Activated naive CD4-positive, alpha-beta T cell treated with Interleukin-2 at 50 U/mL for 16 hours (primary cell): ENCODE results near the gene CLDN9.

Experiments used
- DNase-seq: peaks from one replicate; pipeline ENCODE4 v3.0.0-alpha.2; 2020

The CLDN9 gene

DNA sequence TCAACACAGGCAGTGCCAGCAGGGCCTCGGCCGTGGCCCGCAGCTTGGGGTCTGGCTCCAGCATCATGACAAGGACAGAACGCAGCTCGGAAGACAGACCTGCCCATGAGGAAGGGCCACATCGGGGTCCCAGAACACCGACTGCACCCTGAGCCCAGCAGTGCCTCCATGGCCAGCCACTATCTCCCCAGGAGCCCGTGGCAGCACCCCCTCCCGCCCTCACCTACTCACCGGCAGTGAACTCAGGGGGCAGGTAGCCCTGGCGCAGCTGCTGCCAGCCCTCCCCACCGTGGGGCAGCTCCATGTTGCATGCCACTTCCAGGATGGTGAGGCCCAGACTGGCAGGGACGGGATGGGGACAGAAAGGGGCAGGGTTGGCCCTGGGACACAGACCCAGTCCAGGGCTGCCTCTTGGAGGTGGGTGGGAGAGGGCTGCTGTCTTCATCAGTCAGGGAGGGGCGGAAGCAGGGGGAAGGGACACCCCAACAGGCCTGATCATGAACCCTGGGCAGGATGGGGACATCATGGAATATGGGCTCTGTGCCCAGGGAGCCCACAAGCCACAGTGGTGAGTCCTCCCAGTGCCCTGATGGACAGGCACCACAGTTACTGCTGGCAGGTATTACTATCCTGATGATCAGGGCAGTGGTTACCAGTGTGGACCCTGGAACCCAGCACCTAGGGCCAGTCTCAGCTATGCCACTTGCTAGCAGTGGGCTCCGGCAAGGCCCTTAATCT lies 38.2 kb upstream of the CLDN9 start:
- no peak for DNase-seq

DNA sequence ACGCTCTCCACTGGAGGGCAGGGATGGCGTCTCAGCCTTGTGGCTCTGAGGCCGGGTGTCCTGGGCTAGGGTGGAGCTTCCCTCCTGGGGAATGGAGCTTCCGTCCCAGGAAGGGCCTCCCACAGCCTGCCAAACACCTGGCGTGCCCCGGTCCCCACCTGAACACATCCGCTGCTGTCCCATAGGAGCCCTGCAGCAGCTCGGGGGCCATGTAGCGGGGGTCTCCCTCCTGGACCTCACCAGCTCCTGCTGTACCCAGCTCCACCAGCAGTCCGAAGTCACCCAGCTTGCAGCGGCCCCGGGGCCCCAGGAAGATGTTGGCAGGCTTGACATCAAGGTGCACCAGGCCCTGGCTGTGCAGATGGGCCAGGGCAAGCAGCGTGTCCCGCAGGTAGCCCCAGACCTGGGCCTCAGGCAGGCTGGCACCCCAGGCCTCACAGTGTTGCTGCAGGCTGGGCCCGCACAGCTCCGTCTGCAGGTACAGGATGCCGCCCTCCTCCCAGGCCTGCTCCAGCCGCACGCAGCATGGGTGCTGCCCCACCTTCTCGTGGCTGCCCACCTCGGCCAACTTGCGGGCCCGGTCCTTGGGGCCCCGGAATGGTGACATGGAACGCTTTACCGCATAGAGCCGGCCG lies 37.4 kb upstream of the CLDN9 start:
- no peak for DNase-seq

DNA sequence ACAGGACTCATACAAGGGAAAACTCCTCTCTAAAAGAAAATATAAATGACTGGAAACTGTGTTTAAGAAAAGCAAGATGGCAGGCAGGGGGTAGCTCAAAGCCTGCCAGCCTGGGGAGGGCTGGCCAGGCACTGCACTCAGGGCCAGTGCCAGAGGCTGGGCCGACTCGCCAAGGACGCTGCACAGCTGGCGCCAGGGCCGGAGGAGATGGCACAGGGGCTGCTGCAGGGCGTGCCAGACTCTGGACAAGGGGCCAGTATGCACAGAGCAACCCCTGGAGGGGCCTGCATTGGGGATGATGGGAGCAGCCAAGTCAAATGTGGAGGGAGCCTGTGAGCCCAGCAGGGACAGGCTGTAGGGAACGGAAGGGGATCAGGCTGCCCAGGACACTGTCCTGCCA lies 36.5 kb upstream of the CLDN9 start:
- no peak for DNase-seq

DNA sequence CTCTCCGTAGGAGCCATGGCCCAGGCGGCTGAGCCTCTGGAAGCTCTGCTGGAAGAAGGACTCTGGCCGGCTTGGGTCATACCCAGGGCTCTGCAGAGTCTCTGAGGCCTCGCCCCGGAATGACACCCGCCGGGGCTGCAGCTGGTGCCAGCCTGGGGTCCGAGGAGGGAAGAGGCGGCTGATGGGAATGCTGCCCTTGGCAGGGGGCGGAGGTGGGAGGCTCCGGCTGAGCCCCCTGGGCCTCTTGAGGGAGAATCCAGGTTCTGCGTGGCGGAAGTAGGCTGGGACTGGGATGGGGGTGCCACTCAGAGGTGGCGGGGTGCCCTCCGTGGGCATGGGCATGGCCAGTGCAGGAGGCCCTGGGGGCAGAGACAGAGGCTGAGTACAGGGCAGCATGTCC lies 36.0 kb upstream of the CLDN9 start:
- DNase-seq = no peak

DNA sequence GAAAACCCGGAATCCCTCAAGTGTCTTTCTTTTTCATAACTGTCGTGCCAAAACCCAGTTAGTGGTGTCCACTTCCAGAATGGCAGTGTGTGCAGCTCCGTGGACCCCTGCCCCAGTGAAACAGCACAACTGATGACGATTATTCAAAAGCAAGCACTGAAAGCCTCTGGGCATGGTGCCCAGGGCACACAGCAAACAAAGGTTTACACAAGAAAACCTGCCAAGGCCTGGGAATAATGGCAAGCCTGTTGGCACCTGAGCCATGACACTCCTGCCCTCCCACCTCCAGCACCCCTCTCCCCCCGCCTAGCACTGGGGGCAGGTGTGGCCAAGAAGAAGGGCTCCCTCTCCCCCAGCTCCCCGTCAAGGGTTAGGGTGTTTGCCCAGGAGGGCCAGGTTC lies 35.3 kb upstream of the CLDN9 start:
- no peak for DNase-seq

DNA sequence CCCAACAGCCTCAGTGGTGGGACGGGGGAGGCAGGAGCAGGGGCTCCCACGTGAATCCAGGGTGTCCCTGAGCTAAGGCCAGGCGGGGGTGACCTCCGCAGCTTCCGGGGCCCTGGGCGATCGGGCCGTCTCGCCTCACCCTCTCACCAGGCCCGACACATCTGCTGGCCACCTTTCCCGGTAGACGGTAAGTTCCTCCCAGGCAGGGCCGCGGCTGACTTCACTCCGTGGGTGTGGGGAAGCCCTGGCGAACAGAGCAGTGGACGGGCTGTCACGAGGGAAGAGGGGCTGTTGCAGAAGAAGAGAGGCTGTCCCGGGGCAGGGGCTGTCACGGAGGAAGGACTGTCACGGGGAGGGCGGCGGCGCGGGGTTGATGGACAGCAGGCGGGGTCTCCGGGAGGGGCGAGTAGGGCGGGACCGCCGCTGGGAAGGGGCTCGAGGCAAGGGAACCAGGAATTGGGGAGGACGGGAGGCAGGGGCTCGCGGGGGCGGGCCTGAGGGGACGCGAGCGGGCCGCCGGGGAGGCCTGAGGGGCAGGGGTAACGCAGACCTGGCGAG lies 33.0 kb upstream of the CLDN9 start:
- DNase-seq = no peak

DNA sequence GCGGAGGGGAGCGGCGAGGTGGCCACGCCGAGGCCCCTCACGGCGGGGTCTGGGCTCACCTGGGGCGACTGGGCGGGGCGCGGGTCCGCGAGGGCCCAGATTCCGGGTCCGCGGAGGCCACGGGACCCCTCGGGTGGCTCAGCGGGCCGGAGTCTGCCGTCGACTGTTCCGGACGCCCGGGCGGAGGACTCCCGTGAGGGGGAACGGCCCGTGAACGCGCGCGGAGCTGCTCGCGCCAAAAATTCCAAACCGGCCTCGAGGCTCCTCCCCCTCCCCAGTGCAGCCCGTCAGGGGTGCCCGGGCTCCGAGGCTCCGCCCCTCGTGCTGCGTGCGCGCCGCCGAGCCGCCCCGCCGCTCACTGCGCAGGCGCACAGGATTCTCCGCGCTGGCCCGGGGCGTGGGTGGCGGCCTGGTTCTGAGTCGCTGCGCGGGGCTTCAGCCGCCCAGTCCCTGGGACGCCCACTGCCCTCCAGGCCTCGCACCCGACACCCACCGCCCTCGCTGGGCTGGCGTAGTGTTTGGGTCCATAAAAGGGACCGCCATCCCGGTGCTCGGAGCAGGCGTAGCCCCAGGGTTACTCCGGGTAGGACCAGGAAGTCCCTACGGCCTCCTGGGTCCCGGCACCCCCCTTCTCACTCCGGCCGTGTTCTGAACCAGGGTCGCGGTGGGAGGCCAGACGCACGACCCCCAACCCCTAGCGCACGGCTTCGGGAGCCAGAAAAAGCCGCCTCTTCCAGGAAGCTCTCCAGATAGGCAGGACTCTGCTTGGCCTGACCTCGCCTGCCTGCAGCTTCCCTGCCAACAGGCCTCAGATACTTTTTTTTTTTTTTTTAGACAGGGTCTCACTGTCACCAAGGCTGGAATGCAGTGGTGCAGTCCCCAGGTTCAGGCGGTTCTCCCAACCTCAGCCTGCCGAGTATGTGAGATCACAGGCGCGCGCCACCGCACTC lies 32.2 kb upstream of the CLDN9 start, which contains the start of gene PKMYT1:
Gene PKMYT1 (minus strand): TSS at position 220 of the 950 bp plus-strand sequence. CDS start 789 bp downstream, outside the sequence.
- DNase-seq = peak; percentile 96

DNA sequence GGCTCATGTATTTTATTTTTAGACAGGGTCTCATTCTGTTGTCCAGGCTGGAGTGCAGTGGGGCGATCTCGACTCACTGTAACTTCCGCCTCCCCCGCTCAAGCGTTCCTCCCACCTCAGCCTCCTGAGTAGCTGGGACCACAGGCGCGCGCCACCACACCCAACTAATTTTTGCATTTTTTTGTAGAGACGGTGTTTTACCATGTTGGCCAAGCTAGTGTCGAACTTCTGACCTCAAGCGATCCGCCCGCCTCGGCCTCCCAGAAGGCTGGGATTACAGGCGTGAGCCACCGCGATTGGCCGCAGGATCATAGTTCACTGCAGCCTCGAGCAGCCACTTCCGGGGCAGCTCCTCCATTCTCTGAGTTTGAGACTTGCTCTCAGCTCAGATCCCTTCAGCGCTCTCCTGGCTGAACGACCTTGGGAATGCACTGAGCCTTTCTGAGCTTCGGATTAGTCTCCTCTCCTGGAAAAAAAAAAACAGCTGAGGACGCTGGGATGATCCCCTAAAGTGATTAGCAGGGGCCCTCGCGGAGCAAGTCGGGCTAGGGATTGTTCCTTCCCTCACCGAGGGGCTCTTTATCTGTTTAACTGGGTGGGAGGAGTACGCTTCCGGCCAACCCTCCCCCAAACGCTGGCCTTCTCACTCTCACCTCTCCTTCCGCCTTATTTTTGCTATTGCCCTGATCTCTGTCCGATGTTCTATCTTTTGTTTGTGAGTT lies 31.4 kb upstream of the CLDN9 start:
- no peak for DNase-seq

DNA sequence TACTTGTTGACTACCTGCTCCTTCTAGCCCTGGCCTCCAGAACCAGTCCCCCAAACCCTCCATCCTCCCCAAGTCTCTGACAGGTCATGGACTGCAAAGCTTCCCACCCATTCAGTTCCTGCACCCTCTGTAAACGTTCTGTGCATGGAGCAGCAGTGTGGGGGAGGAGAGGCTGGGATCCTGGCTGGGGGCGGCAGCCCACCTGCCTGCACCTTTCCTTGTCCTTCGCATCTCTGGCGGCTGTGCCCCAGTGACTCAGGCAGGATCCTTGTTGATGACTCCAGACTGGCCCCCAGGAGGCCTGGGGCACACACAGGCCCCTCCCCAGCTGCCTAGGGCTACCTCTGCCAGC lies 30.8 kb upstream of the CLDN9 start:
- DNase-seq = no peak

DNA sequence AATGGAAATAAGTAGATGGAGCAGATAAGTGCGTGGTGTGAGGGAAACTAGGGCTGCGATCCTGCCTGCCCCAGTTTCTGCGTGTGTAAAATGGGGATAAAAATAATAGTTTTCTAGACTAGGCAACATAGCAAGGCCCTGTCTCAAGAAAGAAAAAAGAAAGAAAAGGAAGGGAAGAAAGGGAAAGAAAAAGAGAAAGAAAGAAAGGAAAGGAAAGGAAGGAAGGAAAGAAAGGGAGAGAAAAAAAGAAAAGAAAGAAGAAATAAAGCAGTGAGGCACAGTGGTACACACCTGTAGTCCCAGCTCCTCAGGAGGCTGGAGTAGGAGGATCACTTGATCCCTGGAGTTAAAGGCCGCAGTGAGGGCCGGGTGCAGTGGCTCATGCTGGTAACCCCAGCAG lies 30.3 kb upstream of the CLDN9 start:
- no peak for DNase-seq

DNA sequence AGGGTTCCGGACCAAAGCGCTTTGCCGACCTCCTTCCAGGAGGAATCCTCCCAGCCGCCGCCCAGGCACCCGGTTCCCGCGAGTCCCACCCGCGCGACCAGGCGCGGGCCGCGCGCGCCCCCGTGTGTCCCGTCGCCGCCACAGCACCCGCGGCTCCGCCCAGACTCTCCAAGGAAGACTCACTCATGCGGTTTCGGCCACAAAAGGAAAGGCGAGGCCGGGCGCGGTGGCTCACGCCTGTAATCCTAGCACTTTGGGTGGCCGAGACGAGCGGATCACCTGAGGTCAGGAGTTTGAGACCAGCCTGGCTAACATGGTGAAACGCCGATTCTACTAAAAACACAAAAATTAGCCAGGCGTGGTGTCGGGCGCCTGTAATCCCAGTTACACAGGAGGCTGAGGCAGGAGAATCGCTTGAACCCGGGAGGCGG lies 29.0 kb upstream of the CLDN9 start:
- peak; percentile 76 for DNase-seq

DNA sequence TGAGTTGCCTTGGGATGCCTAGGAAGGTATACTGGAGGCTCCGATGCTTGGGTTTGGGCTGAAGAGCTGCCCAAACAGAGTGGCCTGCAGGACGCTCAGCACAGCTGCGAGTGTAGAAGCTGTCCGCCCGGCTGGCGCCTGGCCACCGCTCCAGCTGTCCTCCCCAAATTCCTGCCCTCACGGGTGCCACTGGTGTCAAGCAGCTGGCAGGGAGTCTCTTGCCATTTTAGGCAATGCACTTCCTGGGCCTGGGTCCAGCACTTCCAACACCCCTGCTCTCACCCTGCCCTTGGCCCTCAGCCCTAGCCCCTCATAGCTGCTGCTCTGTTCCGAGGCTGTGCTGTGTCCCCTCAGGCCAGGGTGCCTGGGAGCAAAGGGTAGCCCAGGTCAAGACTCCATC lies 27.3 kb upstream of the CLDN9 start:
- DNase-seq = no peak

DNA sequence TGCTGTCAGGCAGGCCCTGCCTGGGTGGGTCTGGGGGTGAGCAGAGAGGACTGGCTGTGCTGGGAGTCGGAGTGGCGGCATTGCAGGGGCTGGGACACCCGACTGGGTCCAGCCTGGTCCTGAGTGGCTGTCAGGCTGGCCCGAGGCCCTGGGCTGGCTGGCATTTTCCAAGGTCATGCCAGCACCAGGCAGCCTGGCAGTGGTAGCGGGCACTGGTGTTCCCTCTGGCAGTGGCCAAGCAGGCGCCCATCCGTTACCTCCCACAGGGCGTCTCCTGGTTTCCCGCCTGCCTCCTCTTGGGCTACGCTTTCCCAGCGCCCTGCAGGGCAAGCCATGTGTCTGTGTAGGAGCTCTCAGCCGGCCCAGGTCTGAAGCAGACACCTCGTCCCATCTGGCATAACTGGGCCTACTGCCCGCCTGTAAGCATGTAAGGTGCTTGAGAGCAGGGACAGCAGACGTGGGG lies 26.8 kb upstream of the CLDN9 start:
- DNase-seq = no peak

DNA sequence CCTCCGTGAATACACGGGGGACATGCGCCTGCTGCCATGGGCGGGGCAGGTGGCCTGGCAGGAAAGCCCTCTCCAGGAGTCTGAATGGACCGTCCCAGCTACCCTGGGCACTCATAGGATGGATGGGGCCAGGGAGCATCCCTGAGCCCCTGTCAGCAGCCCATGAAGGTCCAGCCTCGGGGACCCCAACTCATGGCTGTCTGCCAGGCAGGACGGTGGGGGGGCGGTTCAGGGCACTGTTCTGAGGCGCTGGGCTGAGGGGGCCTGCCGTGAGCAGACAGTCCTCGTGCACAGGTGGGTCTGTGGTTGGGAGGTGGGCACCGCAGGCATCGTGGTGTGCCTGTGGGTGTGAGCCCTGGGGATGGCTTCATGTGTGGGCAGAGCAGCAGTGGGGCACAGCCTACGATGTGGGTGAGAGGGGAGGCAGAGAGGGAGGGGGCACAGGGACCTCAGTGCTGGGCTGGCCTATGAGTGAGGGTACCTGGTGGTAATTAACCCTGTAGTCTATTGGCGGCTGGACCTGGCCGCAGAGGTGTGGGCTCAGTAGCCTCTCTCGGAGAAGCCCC lies 26.0 kb upstream of the CLDN9 start:
- no peak for DNase-seq

DNA sequence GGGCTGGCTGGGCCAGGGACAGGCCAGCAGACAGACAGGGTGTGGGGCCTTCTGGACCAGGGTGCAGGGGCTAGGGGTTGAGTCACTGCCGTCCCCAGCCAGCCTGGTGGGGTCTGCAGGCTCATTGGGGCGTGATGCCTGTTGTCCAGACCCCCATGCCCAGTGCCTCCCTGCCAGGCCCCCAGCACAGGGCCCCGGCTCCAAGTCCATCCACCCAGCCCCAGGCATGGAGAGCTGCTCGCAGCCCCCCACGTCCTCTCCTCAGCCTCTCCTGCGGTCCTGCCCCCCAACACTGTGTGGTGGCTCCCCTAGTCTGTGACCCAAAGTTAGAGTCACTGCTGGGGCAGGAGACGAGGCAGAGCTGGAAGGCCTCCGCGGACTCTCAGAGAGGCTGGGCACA lies 25.4 kb upstream of the CLDN9 start:
- no peak for DNase-seq

DNA sequence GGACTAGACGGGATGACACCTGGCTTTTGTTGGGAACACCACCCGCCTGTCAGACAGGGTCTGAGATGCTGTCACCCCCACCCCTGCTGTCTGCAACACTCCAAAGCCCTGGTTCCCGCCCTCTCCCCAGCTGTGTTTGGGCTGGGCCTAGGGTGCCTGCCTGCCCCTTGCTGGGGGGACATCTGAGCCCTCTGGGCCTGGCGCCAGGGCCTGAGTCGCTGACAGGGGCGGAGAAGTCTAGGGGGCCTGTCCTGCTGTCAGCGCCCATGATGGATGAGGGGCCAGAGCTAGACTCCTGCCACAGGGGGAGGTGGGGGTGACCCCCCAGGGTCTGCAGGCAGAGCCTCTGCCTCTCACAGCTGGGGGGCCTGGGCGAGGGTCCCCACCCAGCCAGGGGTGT lies 24.9 kb upstream of the CLDN9 start:
- no peak for DNase-seq

DNA sequence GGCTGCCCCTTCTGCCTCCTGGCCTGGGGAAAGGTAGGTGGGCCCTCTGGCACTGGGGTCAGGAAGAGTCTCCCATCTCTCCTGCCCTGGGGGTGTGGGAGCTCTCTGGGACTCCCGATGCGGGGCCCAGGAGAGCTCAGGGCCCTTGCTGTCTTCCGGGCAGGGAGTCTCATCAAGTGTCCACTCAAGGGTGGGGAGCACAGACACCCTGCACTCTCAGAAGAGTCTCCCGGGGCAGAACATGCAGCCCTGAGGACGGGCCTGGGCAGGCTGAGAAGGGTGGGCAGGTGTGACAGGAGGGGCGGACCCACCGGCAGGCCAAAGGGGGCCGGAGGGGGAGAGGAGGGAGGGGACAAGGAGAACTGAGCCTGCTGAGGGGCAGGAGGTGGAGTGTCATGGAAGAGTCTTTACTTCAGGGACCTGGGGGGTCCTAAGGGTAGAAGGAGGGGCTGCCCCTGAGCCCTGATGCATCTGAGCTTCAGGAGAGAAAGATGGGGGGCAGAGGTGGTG lies 24.1 kb upstream of the CLDN9 start:
- DNase-seq = no peak

DNA sequence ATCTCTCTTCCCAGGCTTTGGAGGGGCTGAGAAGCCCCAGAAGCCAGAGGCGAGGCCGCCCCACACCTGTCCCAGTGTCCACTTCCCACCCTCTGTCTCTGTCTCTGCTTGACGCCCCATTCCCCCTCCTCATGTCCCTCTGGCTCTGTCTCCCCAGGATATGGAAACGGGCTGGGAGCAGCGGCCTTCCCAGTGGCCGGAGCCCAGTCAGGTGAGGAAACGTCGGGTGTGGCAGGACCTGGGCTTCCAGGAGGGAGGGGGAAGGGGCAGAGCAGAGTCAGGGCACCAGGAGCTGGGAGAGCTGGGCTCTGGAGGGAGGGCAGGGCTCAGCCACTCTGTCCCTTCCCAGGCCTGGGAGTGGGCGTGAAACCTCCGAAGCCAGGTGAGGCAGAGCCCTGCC lies 21.8 kb upstream of the CLDN9 start:
- no peak for DNase-seq

DNA sequence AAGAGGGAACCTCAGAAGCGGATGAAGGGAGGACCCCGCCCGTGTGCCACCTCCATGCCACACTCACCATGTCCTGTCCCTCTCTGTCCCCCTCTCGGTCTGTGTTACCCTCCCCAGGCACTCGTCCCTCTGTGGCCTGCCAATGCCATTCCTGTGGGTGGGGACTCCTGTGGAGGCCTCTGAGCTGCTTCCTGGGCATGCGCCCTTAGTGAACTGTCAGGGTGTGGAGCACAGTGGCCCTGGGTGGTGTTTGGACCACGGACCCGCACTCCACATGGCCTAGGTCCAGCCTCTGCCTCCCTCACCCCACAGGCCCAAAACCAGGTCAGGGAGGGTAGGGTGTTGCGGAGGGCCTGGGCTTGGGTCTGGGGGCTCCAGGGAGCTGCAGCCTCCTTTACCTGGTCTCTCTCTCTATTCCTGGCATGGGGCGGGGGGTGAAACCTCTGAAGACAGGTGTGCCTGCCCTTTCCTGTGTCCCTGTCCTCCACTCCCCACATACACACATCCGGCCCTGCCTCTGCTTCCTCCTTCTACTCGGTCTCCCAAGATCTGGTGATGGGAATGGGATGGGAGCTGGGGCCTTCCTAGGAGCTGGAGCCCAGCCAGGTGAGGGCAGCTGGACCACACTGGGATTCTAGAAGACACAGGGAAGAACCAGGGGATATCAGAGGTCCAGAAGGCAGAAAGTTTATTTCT lies 21.0 kb upstream of the CLDN9 start:
- no peak for DNase-seq

DNA sequence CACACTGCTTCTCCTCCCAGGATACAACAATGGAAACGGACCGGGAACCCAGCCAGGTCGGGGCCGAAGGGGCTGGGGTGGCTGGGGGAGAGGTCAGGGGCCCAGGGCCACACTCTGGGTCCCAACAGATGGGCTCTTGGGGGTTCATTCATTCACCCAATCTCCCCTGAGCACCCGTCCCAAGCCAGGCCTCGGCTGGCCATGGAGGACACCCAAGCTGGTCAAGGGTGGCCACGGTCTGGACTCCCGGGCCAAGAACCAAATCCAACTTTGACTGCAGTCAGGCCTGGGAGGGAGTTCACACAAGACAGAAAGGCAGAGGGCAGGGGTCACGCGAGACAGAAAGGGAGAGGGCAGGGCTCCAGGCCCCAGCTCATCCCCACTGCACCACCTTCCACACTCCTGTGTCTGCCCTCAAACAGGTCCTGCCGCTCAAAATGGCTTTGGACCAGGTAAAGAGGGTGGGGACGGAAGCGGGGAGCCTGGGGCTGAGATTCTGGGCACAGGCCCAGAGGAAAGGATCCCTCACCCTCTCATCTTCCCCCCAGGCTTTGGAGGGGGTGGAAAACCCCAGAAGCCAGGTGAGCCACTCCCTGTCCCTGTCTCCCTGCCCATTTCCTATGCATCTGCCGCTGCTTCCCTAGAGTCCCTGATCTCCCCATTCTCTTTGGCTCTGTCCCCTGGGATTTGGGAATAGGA lies 20.2 kb upstream of the CLDN9 start:
- DNase-seq = no peak

DNA sequence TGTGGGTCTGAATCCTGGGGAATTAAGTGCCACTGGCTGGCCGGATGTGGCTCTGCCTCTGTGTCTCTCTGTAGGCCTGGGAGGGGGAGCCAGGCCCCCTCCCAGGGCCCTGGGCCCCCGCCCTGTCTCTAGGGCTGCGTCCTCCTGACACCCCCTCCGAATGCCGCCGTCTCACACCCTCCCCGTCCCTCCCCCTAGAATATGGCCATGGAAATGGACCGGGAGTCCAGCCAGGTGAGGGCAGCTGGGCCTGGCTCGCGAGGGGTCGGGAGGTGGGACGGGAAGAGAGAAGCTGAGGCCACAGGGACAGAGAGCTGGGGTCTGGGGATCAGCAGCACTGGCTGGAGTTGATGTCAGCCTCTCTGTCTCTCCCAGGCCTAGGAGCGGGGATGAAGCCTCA lies 16.4 kb upstream of the CLDN9 start:
- DNase-seq = no peak
